ENCODE results near the gene TGIF1.
"Not testable (repeated sequence)": the region's sequence is repeated elsewhere in the genome, so short reads cannot be mapped to it uniquely, and the experiment has no call there.

Gene TGIF1

DNA sequence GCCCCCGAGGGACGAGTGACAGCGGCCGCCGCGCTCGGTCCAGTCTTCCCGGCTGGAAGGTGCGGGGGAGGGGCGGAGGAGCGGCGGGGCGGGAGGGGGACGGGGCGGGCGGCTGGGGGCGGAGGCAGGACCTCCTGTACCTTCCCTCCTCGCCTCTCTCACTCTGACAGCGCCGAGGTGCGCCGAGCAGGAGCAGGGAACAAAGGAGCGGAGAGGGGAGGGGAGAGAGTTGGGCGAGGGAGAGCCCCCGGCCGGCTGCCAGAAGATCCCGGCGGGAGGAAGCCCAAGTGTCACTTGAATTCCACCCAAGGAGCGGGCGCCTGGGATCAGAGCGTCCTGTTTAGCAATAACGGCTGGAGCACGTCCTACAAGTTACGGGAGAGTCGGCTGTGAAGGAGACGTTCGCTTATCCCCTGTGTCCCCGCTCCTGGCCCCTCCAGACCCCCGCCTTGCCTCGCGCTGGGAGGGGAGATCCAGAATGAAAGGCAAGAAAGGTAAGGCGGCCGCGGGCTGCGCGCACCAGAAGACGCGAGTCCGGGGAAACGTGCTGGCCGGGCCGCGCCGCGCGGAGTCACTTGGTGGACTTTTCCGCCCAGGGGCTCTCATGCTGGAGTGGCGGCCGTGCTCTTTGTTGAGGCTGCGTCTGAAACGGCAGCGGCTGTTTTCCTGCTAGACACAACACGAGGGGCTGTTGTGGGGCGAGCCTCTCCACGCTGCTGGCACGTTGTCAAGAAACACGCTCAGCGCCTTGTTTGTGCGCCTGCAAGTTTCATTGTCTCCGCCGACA, at the start of gene TGIF1:
TGIF1 (plus strand) TSS at position 161 of the 787 bp plus-strand sequence; CDS start at position 479, 318 bp downstream.
- DNase-seq (ENCODE audit: low spot score) = peak; percentile 64

DNA sequence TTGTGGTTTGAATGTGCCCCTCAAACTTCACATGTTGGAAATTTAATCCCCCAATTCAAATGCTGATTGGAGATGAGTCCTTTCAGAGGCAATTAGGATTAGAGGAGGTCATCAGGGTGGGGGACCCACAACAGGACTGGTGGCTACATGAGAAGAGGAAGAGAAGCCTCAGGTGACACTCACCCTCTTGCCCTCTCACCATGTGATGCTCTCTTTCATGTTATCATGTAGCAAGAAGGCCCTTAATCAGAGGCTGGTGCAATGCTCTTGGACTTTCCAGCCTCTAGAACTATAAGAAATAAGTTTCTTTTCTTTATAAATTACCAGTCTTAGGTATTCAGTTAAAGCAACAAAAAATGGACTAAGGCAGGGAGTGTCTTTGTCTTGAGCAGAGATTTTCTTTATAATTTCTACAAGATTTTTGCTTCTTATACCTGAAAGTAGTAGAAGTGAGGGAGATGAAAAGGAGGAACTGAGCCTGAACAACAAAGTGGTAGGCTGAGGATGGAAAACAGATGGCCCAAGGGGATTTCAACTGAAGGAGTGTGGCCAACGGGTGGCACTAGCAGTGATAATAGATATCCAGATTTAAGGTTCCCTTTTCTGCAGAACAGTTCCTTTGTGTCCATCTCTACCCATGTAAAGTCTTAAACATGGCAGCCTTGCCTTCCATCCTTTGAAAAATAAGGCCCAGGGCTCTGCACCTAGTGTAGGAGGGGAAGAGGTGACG, 49.2 kb upstream of the TGIF1 start:
- DNase-seq (ENCODE audit: low spot score) = no peak

GRCh38 chr18:3401669-3402620, 48.0 kb upstream of the TGIF1 start:
- DNase-seq (ENCODE audit: low spot score) = no peak

- no peak for DNase-seq (ENCODE audit: low spot score)
These were observed 47.0 kb upstream of the TGIF1 start for GRCh38 chr18:3402982-3403451.

GRCh38 chr18:3405713-3406112, 44.3 kb upstream of the TGIF1 start:
- DNase-seq (ENCODE audit: low spot score) = no peak

- DNase-seq (ENCODE audit: low spot score) = no peak
These were observed 41.9 kb upstream of the TGIF1 start for GRCh38 chr18:3408107-3408506.

DNA sequence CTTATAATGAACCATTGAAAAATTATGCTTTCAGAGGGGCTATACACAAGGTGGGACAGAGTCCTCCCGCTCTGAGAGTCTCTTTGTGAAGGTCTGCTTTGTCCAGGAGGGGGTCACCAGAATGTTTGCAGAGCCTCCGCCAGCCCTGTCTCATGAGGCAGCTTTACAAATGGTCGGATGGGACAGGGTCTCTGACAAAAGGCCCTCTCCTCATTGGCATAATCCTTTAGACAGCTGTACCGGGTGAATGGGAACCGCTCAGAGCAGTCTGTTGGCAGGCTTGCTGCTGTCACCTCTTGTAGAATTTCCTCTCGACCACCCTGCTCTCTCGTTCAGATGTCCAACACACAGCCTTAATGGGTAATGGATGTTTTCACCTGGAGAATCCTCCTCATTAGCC, 40.2 kb upstream of the TGIF1 start:
- no peak for DNase-seq (ENCODE audit: low spot score)

- no peak for DNase-seq (ENCODE audit: low spot score)
These were observed 39.7 kb upstream of the TGIF1 start for GRCh38 chr18:3410273-3410672.

- DNase-seq (ENCODE audit: low spot score) = not testable (repeated sequence)
These were observed 39.1 kb upstream of the TGIF1 start for GRCh38 chr18:3410876-3411275.

DNA sequence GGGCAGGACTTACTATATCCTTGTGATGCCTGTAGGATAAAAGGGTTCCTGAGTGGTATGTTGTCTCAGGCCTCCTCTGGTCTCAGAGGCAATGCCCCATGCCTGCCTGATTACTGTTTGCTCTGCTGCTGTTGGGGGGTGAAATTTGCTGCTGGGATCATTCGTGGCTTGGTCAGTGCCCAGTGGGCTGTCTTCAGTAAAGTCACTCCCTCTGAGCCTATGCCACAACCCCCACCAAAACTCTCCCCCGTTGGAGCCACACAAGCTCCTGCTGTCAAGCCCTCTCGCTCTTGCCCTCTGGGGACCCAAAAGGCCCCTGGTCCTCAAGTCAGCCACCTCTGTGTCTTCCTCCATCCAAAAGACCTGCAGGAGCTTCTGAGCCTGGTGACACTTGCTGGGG, 38.6 kb upstream of the TGIF1 start:
- DNase-seq (ENCODE audit: low spot score) = no peak

DNA sequence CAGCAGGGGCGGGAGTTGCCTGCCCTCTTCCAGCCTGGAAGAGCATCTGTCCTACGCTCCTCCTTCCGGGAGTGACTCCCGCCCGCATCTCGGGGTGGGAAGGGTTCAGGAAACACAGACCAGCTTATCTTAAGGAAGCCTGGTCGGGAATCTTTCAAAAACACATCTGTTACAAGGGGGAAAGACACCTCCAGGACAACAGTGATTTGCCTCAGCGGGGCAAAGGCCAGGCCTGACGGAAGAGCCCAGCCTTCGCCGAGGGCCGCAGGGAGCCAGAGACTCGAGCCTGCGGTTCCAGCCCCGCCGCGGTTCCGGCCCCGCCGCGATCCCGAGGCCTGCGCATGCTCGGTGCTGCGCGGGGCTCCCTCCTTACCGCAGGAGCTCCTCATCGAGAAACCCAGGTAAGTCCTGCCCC, 38.1 kb upstream of the TGIF1 start:
- DNase-seq (ENCODE audit: low spot score) = no peak

GRCh38 chr18:3412528-3412927, 37.4 kb upstream of the TGIF1 start:
- not testable (repeated sequence) for DNase-seq (ENCODE audit: low spot score)

DNA sequence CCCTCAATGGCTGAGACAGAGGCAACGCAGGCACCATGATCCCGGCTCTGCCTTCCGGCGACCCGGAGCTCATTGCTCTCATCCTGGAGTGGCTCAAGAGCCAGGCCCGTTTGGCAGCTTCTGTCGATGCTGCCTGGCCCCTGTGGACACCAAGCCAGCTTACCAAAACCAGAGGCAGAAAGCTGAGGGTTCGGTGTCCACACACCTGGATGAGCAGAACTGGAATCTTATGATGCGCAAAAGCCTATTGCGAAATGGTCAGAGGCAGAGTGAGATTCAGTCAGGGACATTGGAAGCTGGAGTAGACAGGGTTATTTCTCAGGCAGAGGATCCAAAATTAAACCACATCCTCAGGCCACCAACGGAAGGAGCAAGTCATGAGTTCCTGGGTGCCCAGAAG, 34.9 kb upstream of the TGIF1 start:
- no peak for DNase-seq (ENCODE audit: low spot score)

GRCh38 chr18:3418083-3418482, 31.9 kb upstream of the TGIF1 start:
- DNase-seq (ENCODE audit: low spot score) = no peak

DNA sequence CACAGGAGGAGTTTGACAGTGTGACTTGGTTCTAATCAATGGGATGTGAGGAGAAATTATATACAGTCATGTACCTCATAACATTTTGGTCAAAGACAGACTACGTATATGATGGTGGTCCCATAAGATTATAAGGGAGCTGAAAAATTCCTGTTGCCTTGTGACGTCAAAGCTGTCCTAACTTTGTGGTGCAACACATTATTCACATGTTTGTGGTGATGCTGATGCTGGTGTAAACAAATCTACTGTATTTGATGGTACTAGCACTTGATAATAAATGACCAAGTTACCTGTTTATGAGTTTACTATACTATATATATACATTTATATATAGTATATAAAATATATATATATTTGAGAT, 29.1 kb upstream of the TGIF1 start:
- DNase-seq (ENCODE audit: low spot score) = no peak

GRCh38 chr18:3422905-3423304, 27.1 kb upstream of the TGIF1 start:
- DNase-seq (ENCODE audit: low spot score) = no peak

DNA sequence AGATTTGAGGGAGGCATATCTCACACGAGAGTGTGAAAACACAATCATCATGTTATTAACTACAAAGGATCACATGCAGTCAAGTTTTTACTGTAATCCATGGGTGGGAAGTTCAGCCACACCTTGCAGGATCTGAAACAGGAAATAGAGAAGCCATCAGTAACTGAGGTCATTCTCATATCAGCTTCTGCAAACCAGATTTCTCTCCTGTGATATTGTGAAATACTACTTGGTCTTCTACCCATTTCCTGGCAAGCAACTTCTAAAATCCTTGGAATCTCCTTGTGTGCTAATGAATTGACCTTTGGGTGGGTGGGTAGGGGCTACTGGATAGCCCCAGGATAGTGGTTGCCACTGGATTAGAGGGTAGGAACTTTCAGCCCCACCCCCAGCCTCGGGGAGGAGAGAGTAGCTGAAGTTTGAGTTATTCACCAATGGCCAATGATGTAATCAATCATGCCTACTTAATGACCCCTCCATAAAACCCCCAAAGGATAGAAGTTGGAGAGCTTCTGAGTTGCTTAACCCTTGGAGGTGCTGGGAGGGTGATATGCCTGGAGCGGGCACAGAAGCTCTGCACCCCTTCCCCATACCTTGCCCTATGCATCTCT, 25.6 kb upstream of the TGIF1 start:
- no peak for DNase-seq (ENCODE audit: low spot score)

- DNase-seq (ENCODE audit: low spot score) = no peak
These were observed 24.9 kb upstream of the TGIF1 start for GRCh38 chr18:3425030-3425429.

DNA sequence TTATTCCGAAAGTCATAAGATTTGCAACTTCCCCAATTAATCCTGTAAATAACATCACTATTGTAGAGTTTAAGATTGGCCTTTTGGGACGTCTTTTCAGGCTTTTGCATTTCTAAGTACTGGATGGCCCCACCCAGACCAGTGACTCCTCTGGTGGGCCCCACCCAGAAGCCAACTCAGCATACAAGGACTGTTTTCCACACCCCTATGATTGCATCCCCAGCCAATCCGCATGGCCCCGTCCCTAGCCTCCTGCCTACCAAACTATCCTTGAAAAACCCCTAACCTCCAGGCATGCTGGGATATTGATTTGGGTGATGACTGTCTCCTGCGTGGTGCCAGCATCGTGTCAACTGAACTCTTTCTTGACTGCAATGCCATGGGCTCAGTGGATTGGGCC, 24.5 kb upstream of the TGIF1 start:
- no peak for DNase-seq (ENCODE audit: low spot score)

DNA sequence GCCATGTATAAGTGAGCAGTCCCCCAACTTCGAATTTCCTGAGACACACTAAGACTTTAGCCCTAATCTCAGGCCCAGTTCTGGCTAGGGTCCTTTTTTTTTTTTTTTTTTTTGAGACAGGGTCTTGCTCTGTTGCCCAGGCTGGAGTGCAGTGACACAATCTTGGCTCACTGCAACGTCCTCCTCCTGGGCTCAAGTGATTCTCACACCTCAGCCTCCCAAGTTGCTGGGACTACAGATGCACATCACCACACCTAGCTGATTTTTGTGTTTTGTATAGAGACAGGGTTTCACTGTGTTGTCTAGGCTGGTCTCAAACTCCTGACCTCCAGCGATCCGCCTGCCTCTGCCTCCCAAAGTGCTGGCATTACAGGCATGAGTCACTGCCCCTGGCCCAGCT, 23.9 kb upstream of the TGIF1 start:
- no peak for DNase-seq (ENCODE audit: low spot score)

DNA sequence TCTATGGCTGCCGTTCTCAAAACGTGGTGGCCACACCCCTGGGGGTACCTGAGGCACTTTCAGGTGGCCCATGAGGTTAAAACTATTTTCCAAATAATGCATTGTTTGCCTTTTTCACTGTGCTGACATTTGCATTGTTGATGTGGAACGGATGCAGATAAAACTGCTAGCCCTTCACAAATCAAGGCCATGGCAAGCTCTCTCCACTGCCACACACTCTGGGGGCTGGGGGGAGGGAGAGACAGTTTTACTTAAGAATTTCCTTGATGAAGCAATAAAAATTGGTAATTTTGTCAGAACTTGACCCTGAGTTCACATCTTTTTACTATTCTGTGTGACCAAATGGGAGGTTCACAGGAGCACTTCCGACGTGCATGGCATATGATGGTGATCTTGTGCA, 22.0 kb upstream of the TGIF1 start:
- DNase-seq (ENCODE audit: low spot score) = no peak

DNA sequence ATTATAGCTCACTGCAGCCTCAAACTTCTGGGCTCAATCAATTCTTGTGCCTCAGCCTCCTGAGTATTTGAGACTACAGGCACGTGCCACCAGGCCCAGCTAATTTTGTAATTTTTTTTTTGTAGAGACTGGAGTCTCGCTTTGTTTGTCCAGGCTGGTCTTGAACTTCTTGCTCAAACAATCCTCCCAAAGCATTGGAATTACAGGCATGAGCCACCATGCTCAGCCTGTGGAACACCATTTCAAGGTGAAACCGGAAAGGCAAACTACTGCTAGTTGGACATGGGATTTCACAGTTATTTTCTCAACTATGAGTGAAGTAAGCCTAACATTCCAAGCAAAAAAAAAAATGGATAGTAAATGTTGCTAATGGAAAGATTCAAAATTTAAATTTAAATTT, 20.9 kb upstream of the TGIF1 start:
- no peak for DNase-seq (ENCODE audit: low spot score)

All from pons (tissue), 1 donor.